Epithelial cell of proximal tubule (primary cell): ENCODE data around the gene A2ML1. TPM values are rescaled to one million over a fixed set of nuclear protein-coding genes. Genes with fewer than 3 reads are reported as not detected.

Experiments
- DNase-seq: peaks from one replicate; pipeline ENCODE4 v3.0.0-alpha.2; 2011; ENCODE audit warnings: low read depth
- H3K4me3 ChIP-seq: 2 replicates; pipeline ENCODE4 v1.5.1; 2011; ENCODE audit warnings: low read depth, mild to moderate bottlenecking, low read length
- CTCF ChIP-seq: conservative IDR thresholded peaks from 2 replicates; pipeline ENCODE4 v1.5.1; 2012; ENCODE audit warnings: low read depth, mild to moderate bottlenecking, low read length
- total RNA-seq: library from RNA; depleted of rRNA; stranded (reverse); fragments of >200 nt; gene quantifications from 2 replicates; pipeline ENCODE4 v1.2.3, GENCODE V29; 2015

Gene A2ML1
- total RNA-seq, 1 donor from 2014 or later: not detected

DNA sequence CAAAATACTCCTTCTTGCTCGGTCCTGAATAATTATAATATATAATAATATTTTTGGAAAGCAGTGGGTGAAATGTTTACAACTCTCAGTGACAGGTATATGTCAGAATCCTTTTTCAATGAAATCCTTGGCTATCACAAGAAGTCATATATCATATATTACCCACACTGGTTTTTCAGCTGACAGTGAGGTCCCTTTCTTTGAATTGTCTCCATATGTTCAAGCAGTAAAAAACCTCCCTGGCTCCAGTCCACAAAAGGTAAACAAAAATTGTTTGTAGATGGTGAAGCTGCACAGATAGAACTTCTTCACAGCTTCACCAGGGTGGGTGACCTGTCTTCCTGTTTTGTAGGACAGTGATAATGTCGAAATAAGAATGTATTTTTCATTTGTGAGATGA is 44.0 kb downstream of the A2ML1 start:
- no peak overlapping the region for H3K4me3 ChIP-seq
- no peak for DNase-seq
- TF ChIP-seq CTCF: no peak

DNA sequence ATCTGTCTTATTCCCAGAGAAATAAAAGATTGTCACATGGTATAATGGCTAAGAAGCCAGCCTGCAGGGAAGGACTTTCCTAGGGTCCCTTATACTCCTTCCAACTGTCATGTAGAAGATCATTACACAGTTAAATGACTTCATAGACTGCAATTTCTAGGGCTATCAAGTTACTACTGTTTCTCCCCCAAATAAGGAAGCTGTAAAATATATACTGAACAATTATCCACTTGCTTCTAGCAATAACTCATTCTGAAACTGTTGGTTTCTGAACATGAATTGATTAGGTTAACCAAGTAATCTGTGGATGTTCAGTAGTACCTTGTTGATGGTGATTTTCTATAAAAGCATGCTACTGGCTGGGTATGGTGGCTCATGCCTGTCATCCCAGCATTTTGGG is 44.6 kb downstream of the A2ML1 start:
- TF ChIP-seq CTCF: no peak
- no peak overlapping the region for H3K4me3 ChIP-seq
- no peak for DNase-seq

DNA sequence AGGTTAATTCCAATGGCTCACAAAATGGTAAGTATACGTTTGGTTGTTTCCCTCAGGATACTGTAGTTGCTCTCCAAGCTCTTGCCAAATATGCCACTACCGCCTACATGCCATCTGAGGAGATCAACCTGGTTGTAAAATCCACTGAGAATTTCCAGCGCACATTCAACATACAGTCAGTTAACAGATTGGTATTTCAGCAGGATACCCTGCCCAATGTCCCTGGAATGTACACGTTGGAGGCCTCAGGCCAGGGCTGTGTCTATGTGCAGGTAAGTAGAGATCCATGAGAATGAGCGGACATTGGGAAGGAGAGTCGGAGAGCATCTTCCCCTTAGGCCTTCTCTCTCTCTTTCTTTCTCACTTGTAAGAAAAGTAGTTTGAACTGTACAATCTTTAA is 45.4 kb downstream of the A2ML1 start:
- H3K4me3 ChIP-seq: no peak overlapping the region
- no peak for TF ChIP-seq CTCF
- DNase-seq: no peak

DNA sequence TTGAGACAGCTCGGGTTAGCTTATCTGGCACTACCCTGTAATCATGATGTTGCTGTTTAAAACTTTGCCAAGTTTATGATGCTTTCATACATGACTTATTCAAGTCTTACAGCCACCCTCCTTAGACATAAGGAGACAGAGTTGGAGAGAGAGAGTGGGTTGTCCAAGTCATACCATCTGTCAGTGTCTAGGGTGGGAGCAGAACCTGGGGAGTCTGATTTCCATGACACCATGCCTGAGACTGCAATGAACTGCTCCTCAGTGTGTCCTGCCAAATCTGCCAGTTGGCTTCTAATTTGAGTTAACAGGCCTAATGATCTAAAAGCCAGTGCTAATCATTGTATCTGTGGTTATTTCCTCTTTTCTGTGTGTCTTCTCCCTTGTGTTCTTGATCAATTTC is 48.2 kb downstream of the A2ML1 start:
- no peak overlapping the region for H3K4me3 ChIP-seq
- no peak for TF ChIP-seq CTCF
- no peak for DNase-seq

GRCh38 chr12:8871068-8871467 is 48.6 kb downstream of the A2ML1 start:
- DNase-seq: no peak
- no peak overlapping the region for H3K4me3 ChIP-seq
- TF ChIP-seq CTCF: no peak

DNA sequence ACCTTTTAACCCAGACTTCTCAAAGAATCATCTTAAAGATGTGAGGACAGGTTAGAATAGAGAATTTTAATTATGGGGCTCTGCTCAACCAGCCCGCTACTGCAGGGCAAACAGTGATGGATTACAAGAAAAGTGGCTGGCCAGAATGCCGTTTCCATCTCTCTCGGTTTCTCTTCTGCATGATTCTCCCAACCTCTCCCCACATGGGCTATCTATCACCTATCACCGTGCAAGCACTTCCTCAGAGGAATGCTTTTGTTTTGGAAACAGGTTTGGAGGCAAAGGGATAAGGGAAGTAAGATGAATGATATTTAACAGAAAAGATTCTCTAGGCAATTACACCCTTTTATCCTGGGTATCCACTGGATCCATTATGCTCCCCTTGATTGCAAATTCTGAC is 54.5 kb downstream of the A2ML1 start:
- H3K4me3 ChIP-seq: no peak overlapping the region
- no peak for DNase-seq
- TF ChIP-seq CTCF: no peak

DNA sequence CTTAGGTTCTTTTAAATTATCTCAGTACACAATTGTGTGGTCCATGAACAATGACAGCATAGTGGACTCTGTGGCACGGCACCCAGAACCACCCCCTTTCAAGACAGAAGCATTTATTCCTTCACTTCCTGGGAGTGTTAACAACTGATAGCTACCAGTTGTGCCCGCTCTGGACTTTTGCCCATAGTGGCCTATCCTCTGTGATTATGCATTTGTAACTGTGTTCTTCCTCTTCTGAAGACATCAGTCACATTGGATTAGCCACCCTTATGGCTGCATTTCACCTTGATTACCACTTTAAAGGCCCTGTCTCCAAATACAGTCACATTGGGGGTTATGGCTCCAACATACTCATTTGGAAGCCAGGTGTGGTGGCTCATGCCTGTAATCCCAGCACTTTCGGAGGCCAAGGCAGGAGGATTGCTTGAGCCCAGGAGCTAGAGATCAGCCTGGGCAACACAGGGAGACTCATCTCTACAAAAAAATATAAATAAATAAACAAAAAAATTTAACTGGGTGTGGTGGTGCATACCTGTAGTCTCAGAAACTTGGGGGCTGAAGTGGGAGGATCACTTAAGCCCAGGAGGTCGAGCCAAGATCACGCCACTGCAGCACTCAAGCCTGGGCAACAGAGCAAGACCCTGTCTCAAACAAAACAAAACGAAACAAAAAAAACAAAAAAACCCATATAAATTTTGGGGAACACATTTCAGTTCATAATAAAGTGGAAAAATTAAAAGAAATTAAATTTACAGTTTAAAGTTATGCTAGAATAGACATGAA is 64.3 kb downstream of the A2ML1 start:
- DNase-seq: no peak
- H3K4me3 ChIP-seq: no peak overlapping the region
- no peak for TF ChIP-seq CTCF
